Activated CD4-positive, alpha-beta T cell treated with anti-CD3 and anti-CD28 coated beads for 24 hours (primary cell): Measurements from ENCODE around the gene CORO6.
A peak's percentile ranks its signal among the peaks of the same experiment; 100 is the strongest.

Source experiments
- DNase-seq, 2 donors: peaks; one replicate each; pipeline ENCODE4 v3.0.0-alpha.2; 2020; ENCODE audit warnings: low read depth in 2 of 2

Gene CORO6

DNA sequence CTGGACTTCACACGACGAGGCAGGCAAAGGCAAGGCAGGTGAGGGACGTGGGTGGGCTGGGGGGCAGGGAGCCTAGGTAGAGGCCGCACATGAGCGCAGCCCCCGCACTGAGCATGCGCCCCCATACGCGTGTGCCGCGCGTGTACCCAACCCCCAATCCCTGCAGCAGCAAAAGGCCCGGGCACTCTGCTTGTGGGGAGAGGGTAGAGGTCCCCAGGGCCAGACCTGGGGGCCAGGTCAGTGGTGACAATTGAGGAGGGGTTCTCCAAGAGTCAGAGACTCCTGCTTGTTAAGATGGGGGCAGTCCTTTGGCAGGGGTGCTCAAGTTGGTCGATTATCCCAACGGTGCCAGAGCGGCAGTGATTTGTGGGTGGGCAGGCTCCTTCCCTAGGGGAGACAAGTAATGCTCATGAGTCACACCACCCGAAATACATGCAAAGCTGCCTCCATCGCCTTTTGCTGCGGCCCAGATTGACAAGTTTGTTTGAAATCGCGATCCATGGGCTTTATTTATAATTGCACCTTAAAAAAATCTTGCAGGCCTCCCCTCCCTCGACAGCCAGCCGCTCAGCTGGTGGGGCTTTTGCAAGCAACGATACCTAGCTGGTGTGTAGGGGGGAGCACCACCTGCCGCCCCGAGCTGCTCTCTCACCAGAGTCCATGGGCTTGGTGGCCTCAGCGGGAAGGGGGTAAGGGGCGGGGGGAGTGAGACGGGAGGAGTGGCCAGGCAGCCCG is 32.1 kb downstream of the CORO6 start:
- no peak for DNase-seq

DNA sequence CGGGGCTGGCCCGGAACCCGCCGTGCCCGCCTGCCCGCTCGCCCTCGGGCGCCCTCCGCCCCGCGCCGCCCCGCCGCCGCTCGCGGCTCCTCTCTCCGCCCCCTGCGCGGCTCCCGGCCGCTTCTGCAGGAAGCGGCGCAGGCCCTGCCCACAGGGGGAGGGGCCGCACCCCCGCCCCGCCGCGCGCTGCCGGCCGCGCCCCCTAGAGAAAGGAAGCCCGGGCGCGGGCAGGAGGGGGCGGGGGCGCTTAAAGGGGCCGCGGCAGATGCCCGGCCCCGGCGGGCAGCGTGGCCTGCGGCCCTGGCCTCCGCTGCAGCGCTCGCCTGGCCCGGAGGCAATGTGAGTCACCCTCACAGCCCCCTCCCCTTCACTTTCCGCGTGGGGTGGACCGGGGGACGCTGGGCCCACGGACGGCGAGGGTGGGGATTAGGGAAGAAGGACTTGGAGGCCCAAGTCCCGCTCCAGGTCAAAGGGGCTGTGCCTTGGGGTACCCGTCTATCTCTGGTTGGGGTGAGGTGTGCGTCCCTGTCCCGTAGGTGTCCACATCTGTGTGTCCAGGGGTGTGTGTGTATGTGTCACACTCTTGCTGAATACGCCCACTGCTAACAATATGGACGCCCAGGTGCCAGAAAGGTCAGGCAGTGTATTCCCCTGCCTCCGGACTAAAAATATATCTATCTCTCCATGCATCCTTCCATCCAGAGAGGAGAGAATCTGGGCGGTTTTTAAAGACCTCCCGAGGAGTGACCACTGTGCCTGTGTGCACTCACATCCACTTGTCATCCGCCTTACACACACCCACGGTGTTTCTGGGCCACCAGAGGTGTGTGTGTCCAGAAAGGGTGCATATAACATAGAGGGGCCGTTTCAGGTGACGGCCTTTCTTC is 32.9 kb downstream of the CORO6 start, which contains the start of gene GIT1:
Gene GIT1 (minus strand): TSS at position 125 of the 887 bp plus-strand sequence. CDS start 270 bp downstream, outside the sequence.
- peak; percentile 68 to 78 for DNase-seq

DNA sequence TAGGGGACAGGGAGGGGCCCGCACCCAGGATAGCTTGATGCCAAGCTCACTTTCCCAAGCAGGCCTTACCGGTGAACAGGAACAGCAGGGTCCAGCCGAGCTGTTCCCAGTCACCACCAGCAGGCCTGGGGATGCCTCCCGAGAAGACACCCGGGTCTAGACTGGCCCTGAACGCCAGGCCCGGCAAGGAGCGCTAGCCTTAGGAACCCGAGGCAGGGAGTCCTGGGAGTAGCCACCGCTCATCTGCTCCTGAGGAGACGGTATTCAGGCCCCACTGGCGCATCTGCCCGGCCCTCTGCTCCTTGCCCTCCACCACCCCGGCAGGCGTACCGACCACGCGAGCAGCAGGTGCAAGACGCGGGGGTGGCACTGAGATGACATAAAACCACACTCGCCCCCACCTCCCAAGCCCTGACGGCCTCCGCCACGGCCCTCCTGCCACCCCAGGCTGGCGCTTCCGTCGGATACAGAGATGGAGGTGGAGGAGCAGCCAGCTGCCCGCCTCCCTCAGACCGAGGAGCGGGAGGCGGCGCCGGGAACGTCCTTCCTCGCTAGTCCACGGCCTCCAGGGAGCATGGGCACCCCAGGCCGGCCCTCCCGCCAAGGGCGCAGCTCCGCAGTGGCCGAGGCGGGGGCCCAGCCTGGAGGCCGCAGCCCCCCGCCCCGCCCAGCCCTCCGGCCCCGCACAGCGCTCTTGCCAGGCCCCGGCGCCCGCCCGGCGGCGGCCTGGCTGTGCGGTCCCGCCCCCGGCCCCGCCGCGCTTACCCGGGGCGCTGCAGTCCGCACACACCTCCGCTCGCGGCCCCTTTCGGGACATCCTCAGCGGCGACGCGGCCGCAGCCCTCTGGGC is 33.9 kb downstream of the CORO6 start:
- DNase-seq, result no peak

- no peak for DNase-seq
Measured at GRCh38 chr17:29588017-29588561, 34.6 kb downstream of the CORO6 start.

DNA sequence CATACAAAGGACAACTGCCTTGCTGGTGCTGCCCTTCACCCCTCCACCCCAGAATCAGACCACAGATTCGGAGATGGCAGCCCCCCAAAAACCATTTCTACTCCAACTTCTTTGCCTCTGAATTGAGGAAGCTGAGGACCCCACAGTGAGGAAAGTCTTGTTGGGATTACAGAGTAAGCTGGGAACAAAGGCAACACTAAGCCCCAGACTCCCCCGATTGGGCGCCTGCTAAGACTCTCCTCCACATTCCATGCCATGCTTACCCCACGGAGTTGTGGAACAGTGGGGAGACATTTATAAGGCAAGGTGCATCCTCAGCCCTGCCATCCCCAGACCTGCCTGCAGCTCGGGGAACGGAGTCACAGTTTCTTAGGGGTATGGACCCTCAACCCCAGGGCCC is 35.1 kb downstream of the CORO6 start:
- DNase-seq, result no peak

DNA sequence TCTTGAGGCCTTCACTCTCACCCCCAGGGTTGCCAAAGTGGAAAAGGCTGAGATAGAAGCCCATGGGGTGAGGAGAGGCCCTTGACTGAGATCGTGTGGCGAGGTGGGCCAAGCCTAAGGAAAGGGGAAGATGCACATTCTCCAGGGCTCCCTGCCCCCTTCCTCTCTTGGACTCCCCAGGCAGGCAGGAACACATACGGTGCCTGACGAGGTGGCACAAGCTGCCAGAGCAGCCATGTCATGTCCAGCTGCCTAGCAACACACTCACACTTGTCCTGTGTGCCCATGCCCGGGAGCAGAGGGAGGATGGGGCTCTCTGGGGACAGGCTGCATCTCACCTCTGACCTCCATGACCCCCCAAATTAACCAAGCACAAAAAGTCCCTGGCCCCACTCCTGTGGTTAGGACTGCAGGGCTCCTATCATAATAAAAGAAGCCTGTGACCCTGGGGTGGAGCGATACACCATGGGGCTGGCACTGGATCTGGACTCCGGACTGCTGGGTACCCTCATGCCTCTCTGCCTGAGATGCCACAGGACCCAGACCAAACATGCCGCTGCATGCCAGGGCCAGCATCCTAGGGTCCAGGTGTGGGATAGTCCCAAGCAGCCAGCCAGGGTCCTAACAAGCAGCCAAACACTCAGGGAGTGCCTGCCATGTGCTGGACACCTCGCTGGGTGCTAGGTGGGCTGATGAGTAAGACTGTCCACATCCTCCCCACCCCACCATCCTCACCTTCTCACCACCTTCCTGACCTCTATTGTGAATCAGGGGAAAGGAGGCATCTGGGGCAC is 35.8 kb downstream of the CORO6 start:
- no peak for DNase-seq

DNA sequence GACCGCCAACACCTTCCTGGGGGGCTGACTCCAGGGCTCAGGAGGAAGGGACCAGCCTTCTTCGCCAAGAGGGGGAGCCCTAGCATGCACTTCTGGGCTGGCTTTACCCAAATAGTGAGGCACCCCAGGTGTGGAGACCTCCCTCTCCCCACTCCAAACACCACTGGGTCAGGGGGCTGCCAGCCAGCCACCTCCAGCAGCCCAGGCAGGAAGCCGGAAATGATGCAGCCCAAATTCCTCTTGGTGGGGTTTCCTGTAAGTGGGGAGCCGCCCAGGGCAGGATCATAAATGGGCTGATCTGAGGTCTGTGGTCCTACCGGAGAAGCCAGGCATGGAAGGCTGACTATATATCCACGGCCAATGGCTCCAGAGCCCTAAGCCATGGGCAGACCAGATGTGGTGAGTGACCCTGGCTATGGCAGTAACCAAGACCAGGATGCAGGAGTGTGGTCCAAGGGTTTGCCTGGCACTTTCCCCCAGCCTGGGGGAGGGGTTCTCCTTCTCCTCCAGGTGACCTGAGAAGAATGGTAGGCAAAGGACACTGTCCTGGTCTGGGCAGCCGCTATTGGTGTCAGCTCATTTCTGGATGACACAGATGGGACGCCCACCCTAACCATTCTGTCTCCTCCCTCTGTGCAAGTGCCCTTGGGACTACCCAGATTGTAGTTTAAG is 37.5 kb downstream of the CORO6 start:
- no peak for DNase-seq

DNA sequence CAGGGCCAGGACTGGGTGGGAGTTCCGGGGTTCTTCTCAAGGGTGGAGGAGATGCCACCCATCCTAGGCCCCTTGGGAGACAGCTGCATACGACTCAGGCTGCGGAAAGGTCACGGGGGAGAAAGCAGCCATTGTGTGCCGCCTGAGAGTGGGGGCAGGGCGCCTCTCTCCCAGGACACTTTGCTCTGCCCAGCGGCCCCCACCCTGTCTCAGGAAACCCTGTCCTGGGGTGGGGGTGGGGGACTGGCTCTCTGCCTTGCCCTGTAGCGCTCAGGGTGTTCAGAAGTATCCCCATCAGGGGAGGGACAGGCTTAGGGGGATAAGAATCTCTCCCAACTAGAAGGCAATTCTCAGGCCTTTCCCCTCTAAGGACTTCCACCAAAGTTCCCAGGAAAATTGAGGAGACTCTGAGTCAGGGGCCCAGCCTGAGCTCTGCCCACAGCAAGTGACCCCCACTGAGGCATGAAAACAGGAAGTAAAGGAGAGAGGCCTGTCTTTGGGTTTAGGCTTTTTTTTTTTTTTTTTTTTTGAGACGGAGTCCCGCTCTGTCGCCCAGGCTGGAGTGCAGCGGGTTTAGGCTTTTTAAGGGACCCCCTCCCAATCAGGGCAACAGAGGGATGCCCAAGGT is 38.1 kb downstream of the CORO6 start:
- DNase-seq, result no peak

- DNase-seq, result no peak
Measured at GRCh38 chr17:29583324-29584248, 39.1 kb downstream of the CORO6 start.

- no peak for DNase-seq
Measured at GRCh38 chr17:29582772-29583171, 39.9 kb downstream of the CORO6 start.

GRCh38 chr17:29582254-29582765 is 40.4 kb downstream of the CORO6 start:
- DNase-seq, result no peak

GRCh38 chr17:29581583-29582253 is 41.0 kb downstream of the CORO6 start:
- DNase-seq, result no peak

GRCh38 chr17:29579866-29580771 is 42.6 kb downstream of the CORO6 start:
- DNase-seq, result peak; percentile 85 to 86

- DNase-seq, result no peak
Measured at GRCh38 chr17:29578626-29579485, 43.9 kb downstream of the CORO6 start.

DNA sequence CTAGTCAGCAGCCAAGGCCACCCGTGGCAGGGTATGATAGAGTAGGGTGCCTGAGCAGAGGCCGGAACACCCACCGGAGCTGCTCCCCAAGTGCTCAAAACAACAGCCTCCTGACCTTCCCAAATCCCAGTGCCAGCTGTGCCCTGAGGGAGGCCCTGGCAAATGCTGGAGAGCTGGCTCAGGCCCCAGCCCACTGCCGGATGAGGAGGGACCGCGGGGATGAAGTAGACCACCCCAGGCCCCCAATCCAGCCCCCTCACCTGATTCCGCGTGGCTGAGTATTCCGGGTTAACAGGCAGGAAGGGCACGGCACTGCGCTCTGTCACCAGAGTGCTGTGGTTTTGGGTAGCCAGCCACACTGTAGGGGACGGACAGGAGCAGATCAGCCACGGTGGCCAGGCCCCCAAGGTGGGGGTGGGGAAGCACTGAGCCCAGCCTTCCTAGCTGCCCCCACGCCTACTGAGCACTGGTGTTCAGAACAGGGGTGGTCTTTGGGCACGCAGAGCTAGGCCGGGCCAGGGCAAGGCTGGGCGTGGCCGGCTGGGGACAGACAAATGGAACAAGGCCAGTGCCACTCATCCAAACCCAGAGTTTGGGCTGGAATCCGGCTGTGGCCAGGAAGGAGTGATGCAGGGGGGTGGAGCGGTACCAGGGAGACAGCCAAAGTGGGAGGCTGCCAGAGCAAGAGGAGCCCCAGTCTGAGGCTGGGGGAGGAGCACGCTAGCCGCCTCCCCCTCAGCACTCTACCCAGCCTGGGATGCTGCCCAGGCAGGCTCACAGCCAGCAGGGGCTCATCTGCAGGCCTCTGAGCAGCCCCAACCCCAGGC is 45.1 kb downstream of the CORO6 start:
- no peak for DNase-seq
